ENCODE data around the gene FAN1.

GRCh38 chr15:30921106-30921505 lies 17.4 kb downstream of the FAN1 start:
- no peak for TF ChIP-seq CTCF (conservative IDR thresholded peaks at IDR 0.05; ENCODE audit: low read length)
- no peak for TF ChIP-seq EZH2phosphoT487 (IDR thresholded peaks at IDR 0.05; ENCODE audit: borderline replicate concordance)

Data from Loucy (cell line).